IMR-90 (cell line): ENCODE results near the gene FGF9. TPM values are rescaled to one million over a fixed set of nuclear protein-coding genes. Genes with fewer than 3 reads are reported as not detected.

Experiments used
- ATAC-seq: fragments of 200-7000 bp; cut with Tn5 transposase; 2 replicates; pipeline ENCODE4 v1.9.1; 2020; ENCODE audit warnings: low read depth, mild to moderate bottlenecking, moderate library complexity
- BruUV-seq: library from RNA; stranded (reverse); fragments of 400-500 nt; replicated peaks from 2 replicates; lab custom pipeline; 2021; lab: Mats Ljungman, UMichigan
- CTCF ChIA-PET: fragments of 300-600 bp; formaldehyde crosslinking; extraction: SDS; loops from one replicate; lab custom pipeline; 2021; ENCODE audit warnings: antibody characterized with exemption; lab: Yijun Ruan, JAX
- POLR2A ChIA-PET: fragments of 300-600 bp; sonication (Branson Sonifier 250); formaldehyde crosslinking; loops from one replicate; lab custom pipeline; 2022; ENCODE audit warnings: antibody characterized with exemption; ENCODE audit not compliant: unreplicated experiment; lab: Charles Lee
- DNase-seq: peaks from one replicate; pipeline ENCODE4 v3.0.0; 2013
- H2AFZ ChIP-seq: replicated peaks from 2 replicates; pipeline ENCODE3; 2013; ENCODE audit warnings: low read length, mild to moderate bottlenecking; ENCODE audit not compliant: poor library complexity
- H2AK5ac ChIP-seq: 2 replicates; pipeline ENCODE4 v1.6.1; 2013; ENCODE audit warnings: low read depth, low read length, inconsistent platforms
- H2AK9ac ChIP-seq: replicated peaks from 2 replicates; pipeline ENCODE3; 2013; ENCODE audit warnings: mild to moderate bottlenecking, low read depth, low read length, moderate library complexity; ENCODE audit not compliant: poor library complexity
- H2BK120ac ChIP-seq: 2 replicates; pipeline ENCODE4 v1.6.1; 2013; ENCODE audit warnings: low read depth, low read length, inconsistent platforms
- H2BK15ac ChIP-seq: 3 replicates; pipeline ENCODE4 v1.6.1; 2013; ENCODE audit warnings: low read depth, low read length, inconsistent platforms
- H2BK20ac ChIP-seq: 2 replicates; pipeline ENCODE4 v1.6.1; 2013; ENCODE audit warnings: low read depth, mild to moderate bottlenecking, inconsistent platforms, low read length, moderate library complexity
- H2BK5ac ChIP-seq: 2 replicates; pipeline ENCODE4 v1.6.1; 2013; ENCODE audit warnings: mild to moderate bottlenecking, low read depth, low read length, inconsistent platforms; ENCODE audit not compliant: poor library complexity, severe bottlenecking
- H3K14ac ChIP-seq: replicated peaks from 2 replicates; pipeline ENCODE4 v1.6.1; 2013; ENCODE audit warnings: low read depth, low read length, inconsistent platforms
- H3K18ac ChIP-seq: 2 replicates; pipeline ENCODE4 v1.6.1; 2013; ENCODE audit warnings: low read depth, low read length, control low read depth
- H3K23ac ChIP-seq: 2 replicates; pipeline ENCODE4 v1.6.1; 2013; ENCODE audit warnings: low read depth, low read length, inconsistent platforms
- H3K27ac ChIP-seq: 2 replicates; pipeline ENCODE4 v1.5.1; 2013; ENCODE audit warnings: mild to moderate bottlenecking, control low read depth, low read length; ENCODE audit not compliant: insufficient read depth
- H3K27me3 ChIP-seq: 2 replicates; pipeline ENCODE4 v1.6.1; 2013; ENCODE audit warnings: low read length; ENCODE audit not compliant: control insufficient read depth, insufficient read depth
- H3K36me3 ChIP-seq: 2 replicates; pipeline ENCODE4 v1.6.1; 2013; ENCODE audit warnings: low read length, mixed read lengths; ENCODE audit not compliant: control insufficient read depth, insufficient read depth
- H3K4ac ChIP-seq: 2 replicates; pipeline ENCODE4 v1.6.1; 2013; ENCODE audit warnings: low read depth, low read length, inconsistent platforms
- H3K4me1 ChIP-seq: 2 replicates; pipeline ENCODE4 v1.6.1; 2013; ENCODE audit warnings: low read length, mixed read lengths; ENCODE audit not compliant: control insufficient read depth, insufficient read depth
- H3K4me2 ChIP-seq: 2 replicates; pipeline ENCODE4 v1.6.1; 2013; ENCODE audit warnings: low read depth, mild to moderate bottlenecking, control low read depth, low read length, moderate library complexity
- H3K4me3 ChIP-seq: 2 replicates; pipeline ENCODE4 v1.5.1; 2013; ENCODE audit warnings: low read depth, mild to moderate bottlenecking, control low read depth, low read length, moderate library complexity; ENCODE audit not compliant: insufficient read depth
- H3K56ac ChIP-seq: 2 replicates; pipeline ENCODE4 v1.6.1; 2013; ENCODE audit warnings: low read length, inconsistent platforms; ENCODE audit not compliant: insufficient read depth; ENCODE audit errors: extremely low read depth
- H3K79me1 ChIP-seq, 2 experiments: 2 replicates each; pipeline ENCODE4 v1.6.1; 2013; ENCODE audit warnings: low read length in 2 of 2, inconsistent platforms in 1 of 2, low read depth in 1 of 2
- H3K9ac ChIP-seq: 2 replicates; pipeline ENCODE4 v1.6.1; 2013; ENCODE audit warnings: low read depth, low read length, control low read depth
- H3K9me1 ChIP-seq: 2 replicates; pipeline ENCODE4 v1.6.1; 2013; ENCODE audit warnings: low read length, inconsistent platforms; ENCODE audit not compliant: insufficient read depth
- H3K9me3 ChIP-seq: 2 replicates; pipeline ENCODE4 v1.6.1; 2013; ENCODE audit warnings: low read length; ENCODE audit not compliant: control insufficient read depth, insufficient read depth
- H4K20me1 ChIP-seq: 2 replicates; pipeline ENCODE4 v1.6.1; 2013; ENCODE audit warnings: low read length, inconsistent platforms; ENCODE audit not compliant: insufficient read depth
- H4K5ac ChIP-seq: 2 replicates; pipeline ENCODE4 v1.6.1; 2013; ENCODE audit warnings: mild to moderate bottlenecking, low read depth, low read length, control low read depth
- H4K8ac ChIP-seq, 2 experiments: 2 replicates each; pipeline ENCODE4 v1.6.1; 2013; ENCODE audit warnings: low read depth in 2 of 2, low read length in 2 of 2, control low read depth in 1 of 2, inconsistent platforms in 1 of 2
- H4K91ac ChIP-seq: 2 replicates; pipeline ENCODE4 v1.6.1; 2013; ENCODE audit warnings: low read depth, low read length, inconsistent platforms; ENCODE audit not compliant: insufficient read depth
- MAFK ChIP-seq: IDR thresholded peaks from 2 replicates; pipeline ENCODE4 v1.6.1; 2012; ENCODE audit warnings: low read depth, low read length, improper control_type of control experiment
- MAZ ChIP-seq: IDR thresholded peaks from 2 replicates; pipeline ENCODE4 v1.6.1; 2012; ENCODE audit warnings: low read depth, mild to moderate bottlenecking, low read length, improper control_type of control experiment, moderate library complexity, borderline replicate concordance
- SMC3 ChIP-seq: fragments of 150-350 bp; IDR thresholded peaks from 2 replicates; pipeline ENCODE4 v1.6.1; 2016; ENCODE audit warnings: low read depth, mild to moderate bottlenecking, antibody characterized with exemption, low read length, moderate library complexity
- WGBS, 2 experiments: methylation state at CpG; one replicate each; pipeline versions ENCODE4 v1.1.5 to v1.1.7; 2013; ENCODE audit warnings: missing lambda C conversion rate in 2 of 2; ENCODE audit not compliant: insufficient read length in 1 of 2; ENCODE audit errors: extremely low coverage in 2 of 2; 5-methylcytosine and 5-hydroxymethylcytosine counted together
- dilution Hi-C: fragments of 300-500 bp; cut with HindIII; formaldehyde crosslinking; loops from one replicate; pipeline ENCODE4 v1.14.3; 2018; ENCODE audit warnings: low sequenced_read_pairs; ENCODE audit not compliant: unreplicated experiment
- in situ Hi-C: fragments of 300-500 bp; cut with MboI; formaldehyde crosslinking; loops from 3 replicates; pipeline ENCODE4 v1.14.3; 2019; ENCODE audit warnings: low sequenced_read_pairs, inconsistent platforms, mixed read lengths
- intact Hi-C: fragments of 100-400 bp; cut with micrococcal nuclease; formaldehyde crosslinking; loops from 2 replicates; pipeline ENCODE4 v1.10.0; 2022
- polyA plus RNA-seq, 3 experiments: library from polyadenylated mRNA; depleted of rRNA; stranded (reverse); fragments of >200 nt; gene quantifications; 2 replicates each; pipeline ENCODE4 v1.2.3, GENCODE V29; 2012; ENCODE audit warnings: low replicate concordance in 1 of 3
- total RNA-seq: library from RNA; depleted of rRNA; stranded (reverse); fragments of >200 nt; gene quantifications from 2 replicates; pipeline ENCODE4 v1.2.3, GENCODE V29; 2012
- TF ChIP-seq, protein P1 (sequence below): conservative IDR thresholded peaks from 2 replicates; pipeline ENCODE4 v1.5.1; 2012; ENCODE audit warnings: mild to moderate bottlenecking, low read depth, low read length, improper control_type of control experiment

FGF9 gene
- total and polyA plus RNA-seq, 2 of the 4 experiments (the other 2 are of a cell fraction), result under 0.01 to 0.05 TPM

DNA sequence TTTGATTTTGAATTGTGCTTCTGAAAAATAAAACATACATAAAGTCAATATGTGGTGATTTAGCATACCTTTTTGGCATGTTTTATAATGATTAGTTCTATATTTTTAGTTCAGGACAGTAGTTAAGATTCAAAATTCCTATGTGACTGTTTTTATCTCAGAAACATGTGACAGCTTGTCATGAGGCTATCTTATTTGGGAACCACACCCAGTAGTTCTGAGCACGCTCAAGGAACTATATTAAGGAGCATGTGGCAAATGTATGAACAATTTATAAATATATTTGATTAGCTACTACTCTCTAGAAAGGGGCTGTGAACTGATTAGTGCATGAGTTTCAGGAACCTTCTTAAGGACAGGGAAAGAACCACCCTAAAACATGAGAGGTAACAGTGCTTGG, 38.8 kb downstream of the FGF9 start:
- Histone ChIP-seq H2AK9ac (no peak overlapping the region), H3K4me3 (no peak overlapping the region), H3K4me2 (no peak overlapping the region), H3K9ac (no peak overlapping the region), H3K27ac (no peak overlapping the region), H3K36me3 (no peaks in the 10 kb centered on the region), H3K56ac (no peak overlapping the region), H3K4ac (no peak overlapping the region), H2AK5ac (no peak overlapping the region), H3K4me1 (no peaks in the 10 kb centered on the region), H3K18ac (no peak overlapping the region), H4K8ac (no peak overlapping the region), H3K23ac (no peak overlapping the region), H2BK120ac (no peak overlapping the region), H3K9me3 (0 out of 2 replicates have a peak, but pooled peaks cover 2% of the 10 kb centered on the region), H2AFZ (no peak overlapping the region), H2BK20ac (no peak overlapping the region), H3K14ac (no peak overlapping the region), H3K27me3 (no peaks in the 10 kb centered on the region), H4K20me1 (no peaks in the 10 kb centered on the region), H2BK5ac (no peak overlapping the region), H2BK15ac (no peak overlapping the region), H4K5ac (no peak overlapping the region), H3K9me1 (no peaks in the 10 kb centered on the region), H3K79me1 (no peaks in the 10 kb centered on the region), H4K91ac (no peak overlapping the region)
- WGBS, 2 experiments, result no CpG with 5 or more reads among the region's 1 CpG
- POLR2A ChIA-PET, result no interaction called here
- intact Hi-C loops, result no loop called here
- CTCF ChIA-PET, result interaction anchor here (0.8 kb wide), 1 partner anchor 10 kb away, joined by 3 read pairs; no protein-coding TSS in a partner anchor
- dilution Hi-C loops, result no loop called here
- no peak for DNase-seq
- in situ Hi-C loops, result no loop called here
- no TSS peak for BruUV-seq
- no peak for ATAC-seq
- TF ChIP-seq SMC3 (no peak), MAFK (no peak), MAZ (no peak)
- TF ChIP-seq, protein P1, sequence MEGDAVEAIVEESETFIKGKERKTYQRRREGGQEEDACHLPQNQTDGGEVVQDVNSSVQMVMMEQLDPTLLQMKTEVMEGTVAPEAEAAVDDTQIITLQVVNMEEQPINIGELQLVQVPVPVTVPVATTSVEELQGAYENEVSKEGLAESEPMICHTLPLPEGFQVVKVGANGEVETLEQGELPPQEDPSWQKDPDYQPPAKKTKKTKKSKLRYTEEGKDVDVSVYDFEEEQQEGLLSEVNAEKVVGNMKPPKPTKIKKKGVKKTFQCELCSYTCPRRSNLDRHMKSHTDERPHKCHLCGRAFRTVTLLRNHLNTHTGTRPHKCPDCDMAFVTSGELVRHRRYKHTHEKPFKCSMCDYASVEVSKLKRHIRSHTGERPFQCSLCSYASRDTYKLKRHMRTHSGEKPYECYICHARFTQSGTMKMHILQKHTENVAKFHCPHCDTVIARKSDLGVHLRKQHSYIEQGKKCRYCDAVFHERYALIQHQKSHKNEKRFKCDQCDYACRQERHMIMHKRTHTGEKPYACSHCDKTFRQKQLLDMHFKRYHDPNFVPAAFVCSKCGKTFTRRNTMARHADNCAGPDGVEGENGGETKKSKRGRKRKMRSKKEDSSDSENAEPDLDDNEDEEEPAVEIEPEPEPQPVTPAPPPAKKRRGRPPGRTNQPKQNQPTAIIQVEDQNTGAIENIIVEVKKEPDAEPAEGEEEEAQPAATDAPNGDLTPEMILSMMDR, result no peak
